SK-N-MC (cell line): ENCODE measurements around the gene PLPP3.

Experiments used
- EZH2 ChIP-seq: fragments of 200-600 bp; sonication (generic); IDR thresholded peaks from one replicate; pipeline ENCODE4 v1.6.1; 2017; ENCODE audit warnings: antibody characterized with exemption
- FOXP2 ChIP-seq: optimal IDR thresholded peaks from 2 replicates; pipeline ENCODE3; 2011; ENCODE audit warnings: mild to moderate bottlenecking, moderate library complexity; ENCODE audit not compliant: insufficient read depth; ENCODE audit errors: extremely low read length, control extremely low read depth
- POLR2AphosphoS5 ChIP-seq: IDR thresholded peaks from 2 replicates; pipeline ENCODE4 v1.6.1; 2012; ENCODE audit warnings: mild to moderate bottlenecking, low read depth, low read length, borderline replicate concordance

- TF ChIP-seq EZH2 (no peak), POLR2AphosphoS5 (no peak), FOXP2 (no peak)
Observed at GRCh38 chr1:56502700-56503245, 76.6 kb downstream of the PLPP3 start.
